HG02642 (cell line): ENCODE data around the gene IL4I1.

Experiments
- ATAC-seq: cut with Tn5 transposase; IDR thresholded peaks from one replicate; pipeline ENCODE4 v1.9.1; 2021; ENCODE audit warnings: mild to moderate bottlenecking; ENCODE audit not compliant: unreplicated experiment, poor library complexity

The IL4I1 gene

GRCh38 chr19:49866933-49867782 lies 29.5 kb downstream of the IL4I1 start, which contains the start of gene PNKP:
Gene PNKP, minus strand, starts transcription at chr19:49867576. Its CDS starts 372 bp downstream, at chr19:49867204.
- peak; percentile 47 for ATAC-seq

- ATAC-seq, result no peak
Measured at GRCh38 chr19:49864890-49865289, 31.8 kb downstream of the IL4I1 start.

- ATAC-seq, result no peak
Measured at GRCh38 chr19:49863935-49864320, 32.8 kb downstream of the IL4I1 start.

- no peak for ATAC-seq
Measured at GRCh38 chr19:49863254-49863934, 33.3 kb downstream of the IL4I1 start.

- no peak for ATAC-seq
Measured at GRCh38 chr19:49862391-49863253, 34.1 kb downstream of the IL4I1 start.

GRCh38 chr19:49861541-49862378 lies 34.9 kb downstream of the IL4I1 start:
- ATAC-seq, result no peak

GRCh38 chr19:49861107-49861506 lies 35.6 kb downstream of the IL4I1 start:
- ATAC-seq, result no peak

- no peak for ATAC-seq
Measured at GRCh38 chr19:49860336-49861102, 36.2 kb downstream of the IL4I1 start.

- no peak for ATAC-seq
Measured at GRCh38 chr19:49859682-49860335, 36.9 kb downstream of the IL4I1 start.

- ATAC-seq, result no peak
Measured at GRCh38 chr19:49858088-49858985, 38.4 kb downstream of the IL4I1 start.

- ATAC-seq, result no peak
Measured at GRCh38 chr19:49857838-49858087, 38.9 kb downstream of the IL4I1 start.

- no peak for ATAC-seq
Measured at GRCh38 chr19:49857061-49857837, 39.4 kb downstream of the IL4I1 start.

GRCh38 chr19:49856574-49857021 lies 40.1 kb downstream of the IL4I1 start:
- ATAC-seq, result no peak

GRCh38 chr19:49855676-49856573 lies 40.8 kb downstream of the IL4I1 start:
- ATAC-seq, result no peak

- no peak for ATAC-seq
Measured at GRCh38 chr19:49855277-49855675, 41.4 kb downstream of the IL4I1 start.
